Mucosa of stomach (tissue), 1 donor: ENCODE results near the gene WDR74.

Experiments used
- H3K27me3 ChIP-seq: one replicate; pipeline ENCODE4 v1.7.0; 2013; ENCODE audit warnings: mild to moderate bottlenecking, low read length; ENCODE audit not compliant: control insufficient read depth, insufficient read depth
- H3K36me3 ChIP-seq: one replicate; pipeline ENCODE4 v1.7.0; 2013; ENCODE audit warnings: low read length; ENCODE audit not compliant: control insufficient read depth, insufficient read depth
- H3K4me1 ChIP-seq: one replicate; pipeline ENCODE4 v1.7.0; 2013; ENCODE audit warnings: mild to moderate bottlenecking, low read length; ENCODE audit not compliant: control insufficient read depth, insufficient read depth
- H3K4me3 ChIP-seq: one replicate; pipeline ENCODE4 v1.7.0; 2013; ENCODE audit warnings: low read length
- H3K9ac ChIP-seq: one replicate; pipeline ENCODE4 v1.7.0; 2013; ENCODE audit warnings: mild to moderate bottlenecking, low read length, moderate library complexity
- H3K9me3 ChIP-seq: one replicate; pipeline ENCODE4 v1.7.0; 2013; ENCODE audit warnings: mild to moderate bottlenecking, low read length, moderate library complexity; ENCODE audit not compliant: control insufficient read depth
- donor health status: Pancreatic carcinoma.

Gene WDR74

DNA sequence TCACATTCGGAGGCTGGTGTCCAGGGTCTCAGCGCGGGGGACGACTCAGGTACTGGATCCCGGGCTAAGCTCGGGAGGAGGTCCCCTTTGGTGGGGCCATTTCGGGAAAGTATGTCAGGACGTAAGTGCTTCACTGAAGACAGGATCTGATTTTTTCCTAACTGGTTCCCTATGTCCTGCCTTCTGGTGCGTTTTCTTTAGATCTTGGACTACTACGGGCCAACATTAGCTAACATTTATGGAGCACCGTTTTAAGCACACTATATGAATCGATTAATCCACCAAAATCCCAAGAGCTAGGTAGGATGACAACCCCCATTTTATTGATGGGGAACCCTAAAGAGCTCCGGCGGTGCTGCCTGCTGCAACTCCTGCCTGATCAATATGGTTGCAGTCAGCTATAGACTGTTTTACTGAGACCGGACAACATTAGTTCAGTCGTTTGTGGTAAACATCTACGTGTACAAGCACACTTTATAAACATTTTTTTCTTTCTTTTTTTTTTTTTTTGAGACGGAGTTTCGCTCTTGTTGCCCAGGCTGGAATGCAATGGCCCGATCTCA lies 17.0 kb upstream of the WDR74 start:
- H3K9me3 ChIP-seq: no peaks in the 10 kb centered on the region
- H3K4me3 ChIP-seq: peak overlapping the region; percentile 81
- no peaks in the 10 kb centered on the region for H3K36me3 ChIP-seq
- no peaks in the 10 kb centered on the region for H3K27me3 ChIP-seq
- H3K4me1 ChIP-seq: peaks cover 20% of the 10 kb centered on the region
- H3K9ac ChIP-seq: peak overlapping the region; percentile 64

DNA sequence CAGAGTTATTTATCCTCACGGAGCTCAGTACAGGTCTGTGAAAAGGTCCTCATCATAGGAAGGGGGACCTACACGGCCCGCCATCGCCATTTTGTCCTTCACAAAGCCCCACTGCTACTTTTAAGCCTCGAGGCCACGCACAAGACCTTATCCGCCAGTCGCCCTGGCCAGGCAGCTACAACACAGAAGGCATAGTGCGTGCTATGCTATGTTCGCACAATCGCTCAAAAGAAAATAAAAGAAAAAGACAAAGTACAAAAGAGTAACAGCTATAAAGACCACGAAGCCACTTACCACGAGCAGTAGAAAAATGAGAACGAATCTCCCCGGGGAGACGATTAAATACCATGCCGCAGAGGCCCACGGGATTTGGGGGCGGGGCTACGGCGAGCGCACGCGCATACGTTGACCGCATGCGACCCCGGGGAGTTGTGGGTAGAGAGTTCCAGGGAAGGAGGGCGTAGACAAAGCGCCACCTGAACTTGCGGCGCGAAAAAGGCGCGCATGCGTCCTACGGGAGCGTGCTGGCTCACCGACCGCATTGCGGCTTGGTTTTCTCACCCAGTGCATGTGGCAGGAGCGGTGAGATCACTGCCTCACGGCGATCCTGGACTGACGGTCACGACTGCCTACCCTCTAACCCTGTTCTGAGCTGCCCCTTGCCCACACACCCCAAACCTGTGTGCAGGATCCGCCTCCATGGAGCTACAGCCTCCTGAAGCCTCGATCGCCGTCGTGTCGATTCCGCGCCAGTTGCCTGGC lies 16.4 kb upstream of the WDR74 start:
- Histone ChIP-seq H3K36me3 (no peaks in the 10 kb centered on the region), H3K4me1 (peaks cover 20% of the 10 kb centered on the region)

DNA sequence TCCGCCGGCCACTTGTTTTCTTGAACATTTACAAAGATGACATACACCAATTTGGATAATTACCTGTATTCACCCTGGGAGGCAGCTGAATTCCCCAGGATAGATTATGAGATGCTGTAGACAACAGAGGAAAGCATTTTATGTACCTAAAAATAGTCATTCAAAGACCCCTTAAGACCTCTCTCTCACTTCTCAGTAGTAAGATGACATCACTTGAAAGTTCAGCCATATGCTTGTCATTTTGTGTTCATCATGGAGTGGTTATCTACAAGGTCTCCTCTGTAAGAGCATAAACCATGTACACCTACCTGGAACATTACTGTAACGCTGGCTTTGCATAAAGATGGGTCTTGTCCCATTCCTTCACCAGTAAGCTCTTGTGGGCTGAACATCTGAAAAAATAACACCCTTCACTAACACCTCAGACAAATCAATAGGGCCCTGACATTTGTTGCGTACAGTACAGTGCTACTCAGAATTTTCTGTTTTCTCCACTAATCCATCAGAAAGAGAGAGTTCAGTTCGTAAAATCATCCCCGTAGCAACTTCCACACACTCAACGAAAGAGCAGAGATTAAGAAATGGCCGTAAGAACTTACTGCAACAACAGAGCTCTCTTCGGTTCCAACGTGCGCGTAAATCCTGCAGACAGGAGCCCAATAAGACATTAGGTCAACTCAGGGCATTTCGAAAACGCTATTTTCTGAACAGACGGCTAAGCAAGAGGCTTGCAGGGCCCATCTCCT lies 15.6 kb upstream of the WDR74 start:
- Histone ChIP-seq H3K9ac (peak overlapping the region; percentile 72), H3K4me3 (peak overlapping the region; percentile 81), H3K27me3 (no peaks in the 10 kb centered on the region), H3K36me3 (no peaks in the 10 kb centered on the region), H3K4me1 (peaks cover 20% of the 10 kb centered on the region), H3K9me3 (no peaks in the 10 kb centered on the region)

More for the DNA sequence above, 16.4 kb upstream of the WDR74 start:
- H3K9ac ChIP-seq: peak overlapping the region; percentile 72
- H3K9me3 ChIP-seq: no peaks in the 10 kb centered on the region
- H3K27me3 ChIP-seq: no peaks in the 10 kb centered on the region
- H3K4me3 ChIP-seq: peak overlapping the region; percentile 81

DNA sequence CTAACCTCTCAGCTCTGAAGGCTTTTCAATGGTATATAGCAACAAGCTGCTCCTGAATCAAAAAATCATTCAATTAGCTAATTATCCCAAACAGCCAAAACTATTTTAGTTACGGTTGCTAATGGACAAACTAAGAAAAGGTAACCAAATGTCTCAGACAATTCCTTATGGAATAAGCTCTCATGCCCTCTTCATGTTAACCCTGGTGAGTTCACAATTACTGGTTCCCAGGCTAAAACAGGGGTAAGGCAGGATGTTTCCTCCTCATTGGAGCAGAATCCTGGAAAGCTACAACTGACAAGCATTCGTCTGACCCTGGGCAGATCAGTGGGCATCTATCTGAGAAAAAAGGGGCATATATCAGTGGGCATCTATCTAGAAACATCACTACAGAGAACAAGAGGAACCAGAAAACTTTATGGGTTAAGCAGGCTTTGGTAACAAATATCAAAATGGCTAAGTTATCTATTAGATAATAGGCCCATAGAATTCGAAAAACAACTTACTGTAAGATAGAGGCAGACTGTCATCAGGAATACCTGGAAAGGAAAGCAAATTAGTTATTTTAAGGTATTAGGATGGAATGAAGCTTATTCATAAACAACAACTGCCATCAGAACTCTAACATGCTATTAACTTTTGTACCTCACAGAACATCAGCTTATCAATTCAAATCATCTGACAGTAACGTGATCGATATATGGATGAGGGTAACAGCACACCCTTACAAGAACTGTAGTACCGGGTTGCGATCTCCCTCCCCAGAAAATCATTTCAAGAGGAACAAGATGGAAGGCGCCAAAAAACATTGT lies 14.8 kb upstream of the WDR74 start:
- no peaks in the 10 kb centered on the region for H3K36me3 ChIP-seq
- peaks cover 20% of the 10 kb centered on the region for H3K4me1 ChIP-seq
- H3K9me3 ChIP-seq: no peaks in the 10 kb centered on the region
- H3K9ac ChIP-seq: peak overlapping the region; percentile 72
- no peaks in the 10 kb centered on the region for H3K27me3 ChIP-seq
- H3K4me3 ChIP-seq: peak overlapping the region; percentile 81

DNA sequence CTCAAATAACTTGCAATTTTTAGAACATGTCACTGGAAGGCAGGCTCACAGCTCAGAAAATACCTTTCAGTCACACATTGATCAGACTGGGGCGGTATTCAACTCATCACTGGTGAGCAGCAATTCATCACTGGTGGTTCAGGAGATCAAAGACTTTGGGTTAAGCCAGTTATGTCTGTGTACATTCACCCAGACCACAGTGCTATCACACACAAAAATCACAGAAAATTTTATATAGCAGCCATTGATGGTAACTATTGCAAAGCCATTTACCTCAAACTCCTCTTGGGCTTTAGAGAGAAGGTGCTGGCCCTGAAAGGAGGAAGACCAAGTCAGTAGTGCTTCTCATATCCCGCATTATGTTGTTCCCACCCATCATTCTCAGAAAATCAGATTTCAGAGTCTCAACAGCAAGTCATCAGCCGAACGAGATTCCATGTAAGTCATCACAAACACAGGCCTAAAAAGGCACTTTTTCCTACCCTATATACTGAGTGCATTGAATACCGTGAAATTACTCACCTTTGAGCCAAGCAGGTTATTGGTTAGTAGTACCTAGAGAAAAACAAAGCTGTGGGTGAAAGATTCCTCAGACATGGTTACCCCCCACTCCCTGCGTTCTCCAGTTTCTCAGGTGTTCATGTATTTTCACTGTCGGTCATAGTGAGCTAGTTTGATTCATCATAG lies 14.0 kb upstream of the WDR74 start:
- H3K4me1 ChIP-seq: peaks cover 20% of the 10 kb centered on the region
- no peaks in the 10 kb centered on the region for H3K27me3 ChIP-seq
- H3K9me3 ChIP-seq: no peaks in the 10 kb centered on the region
- H3K36me3 ChIP-seq: no peaks in the 10 kb centered on the region
- H3K9ac ChIP-seq: peak overlapping the region; percentile 31
- peak overlapping the region; percentile 81 for H3K4me3 ChIP-seq

DNA sequence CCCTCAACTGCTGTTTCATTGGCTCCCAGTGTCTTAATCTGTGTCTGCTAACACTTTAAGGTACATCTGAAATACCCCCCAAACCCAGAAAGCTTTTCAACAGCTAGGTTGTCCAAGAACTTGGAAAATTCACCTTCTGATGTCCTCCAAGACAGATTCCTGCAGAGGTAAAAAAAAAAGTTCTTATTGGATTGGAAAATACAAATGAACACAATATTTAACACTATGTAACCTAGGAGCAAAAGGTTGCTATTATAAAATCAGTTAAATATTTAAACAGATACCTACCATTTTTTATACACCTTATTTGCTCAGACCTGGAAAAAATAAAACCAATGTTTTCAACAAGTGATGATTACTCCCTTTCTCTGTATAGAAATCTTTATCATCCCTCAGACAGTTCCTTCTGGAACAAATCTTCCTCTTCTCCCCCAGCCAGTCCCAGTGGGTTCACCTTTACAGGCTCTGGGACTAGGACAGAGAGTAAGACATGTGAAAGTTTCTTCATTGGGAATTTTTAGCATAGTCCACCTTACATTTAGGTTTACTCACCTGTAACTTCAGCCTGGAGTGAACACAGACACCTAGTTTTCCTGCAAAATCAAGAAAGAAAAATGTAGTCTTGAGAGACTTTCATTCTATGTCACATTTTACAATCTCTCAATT lies 13.3 kb upstream of the WDR74 start:
- Histone ChIP-seq H3K4me1 (peaks cover 15% of the 10 kb centered on the region), H3K4me3 (no peak overlapping the region), H3K9ac (no peak overlapping the region), H3K36me3 (no peaks in the 10 kb centered on the region), H3K9me3 (no peaks in the 10 kb centered on the region), H3K27me3 (no peaks in the 10 kb centered on the region)

DNA sequence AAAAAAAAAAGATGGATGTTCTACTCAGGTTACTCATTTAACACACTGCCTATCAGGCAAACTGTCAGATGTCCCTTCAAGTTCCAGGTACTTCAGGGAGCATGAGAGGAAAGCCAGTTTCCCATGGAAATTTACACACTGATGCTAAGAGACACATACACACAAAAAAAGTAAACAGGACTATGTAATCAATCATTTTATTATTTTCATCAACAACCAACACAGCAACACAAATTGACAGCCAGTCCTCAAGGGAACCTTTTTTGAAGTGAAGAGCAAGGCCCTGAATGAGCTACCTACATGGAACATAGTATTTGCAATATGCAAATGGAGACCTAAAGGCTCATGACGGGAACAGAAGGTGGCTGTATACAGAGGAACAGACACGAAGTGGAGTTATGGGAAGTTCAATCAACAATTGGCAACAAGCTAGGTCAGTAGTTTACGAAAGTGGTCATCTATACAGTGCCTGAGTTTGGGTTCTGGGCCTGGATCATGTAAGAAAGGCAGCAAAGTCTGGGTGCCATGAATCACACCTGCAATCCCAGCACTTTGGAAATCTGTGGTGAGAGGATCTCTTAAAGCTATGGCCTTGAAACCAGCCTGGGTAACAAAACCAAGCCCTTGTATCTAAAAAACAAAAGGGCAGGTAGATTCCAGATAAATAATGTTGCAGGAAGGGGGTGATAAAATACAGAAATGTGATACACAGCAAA lies 12.6 kb upstream of the WDR74 start:
- H3K4me1 ChIP-seq: peaks cover 15% of the 10 kb centered on the region
- H3K36me3 ChIP-seq: no peaks in the 10 kb centered on the region
- no peak overlapping the region for H3K4me3 ChIP-seq
- H3K27me3 ChIP-seq: no peaks in the 10 kb centered on the region
- no peaks in the 10 kb centered on the region for H3K9me3 ChIP-seq
- no peak overlapping the region for H3K9ac ChIP-seq

DNA sequence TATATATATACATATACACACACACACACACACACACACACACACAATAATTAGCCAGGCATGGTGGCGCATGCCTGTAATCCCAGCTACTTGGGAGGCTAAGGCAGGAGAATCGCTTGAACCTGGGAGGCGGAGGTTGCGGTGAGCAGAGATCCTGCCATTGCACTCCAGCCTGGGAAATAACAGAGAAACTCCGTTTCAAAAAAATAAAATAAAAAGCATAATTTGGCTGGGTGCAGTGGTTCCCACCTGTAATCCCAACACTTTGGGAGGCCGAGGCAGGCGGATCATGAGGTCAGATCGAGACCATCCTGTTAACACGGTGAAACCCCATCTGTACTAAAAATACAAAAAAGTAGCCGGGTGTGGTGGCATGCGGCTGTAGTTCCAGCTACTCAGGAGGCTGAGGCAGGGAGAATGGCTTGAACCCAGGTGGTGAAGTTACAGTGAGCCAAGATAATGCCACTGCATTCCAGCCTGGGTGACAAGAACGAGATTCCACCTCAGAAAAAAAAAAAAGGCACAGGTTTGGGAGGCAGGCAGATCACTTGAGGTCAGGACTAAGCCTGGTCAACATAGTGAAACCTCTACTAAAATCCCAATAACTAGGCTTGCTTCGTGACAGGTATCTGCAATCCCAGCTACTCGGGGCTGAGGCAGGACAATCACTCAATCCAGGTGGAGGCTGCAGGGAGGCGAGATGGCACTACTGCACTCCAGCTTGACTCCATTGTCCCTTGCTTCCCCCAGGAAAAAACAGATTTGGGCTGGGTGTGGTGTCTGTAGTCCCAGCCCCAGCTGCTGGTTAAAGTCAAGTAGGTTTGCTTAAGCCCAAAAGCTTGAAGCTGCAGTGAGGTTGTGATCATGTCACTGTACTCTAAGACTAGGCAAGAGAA lies 11.8 kb upstream of the WDR74 start:
- Histone ChIP-seq H3K4me3 (no peak overlapping the region), H3K27me3 (no peaks in the 10 kb centered on the region), H3K4me1 (peaks cover 15% of the 10 kb centered on the region), H3K36me3 (no peaks in the 10 kb centered on the region), H3K9ac (no peak overlapping the region), H3K9me3 (no peaks in the 10 kb centered on the region)

DNA sequence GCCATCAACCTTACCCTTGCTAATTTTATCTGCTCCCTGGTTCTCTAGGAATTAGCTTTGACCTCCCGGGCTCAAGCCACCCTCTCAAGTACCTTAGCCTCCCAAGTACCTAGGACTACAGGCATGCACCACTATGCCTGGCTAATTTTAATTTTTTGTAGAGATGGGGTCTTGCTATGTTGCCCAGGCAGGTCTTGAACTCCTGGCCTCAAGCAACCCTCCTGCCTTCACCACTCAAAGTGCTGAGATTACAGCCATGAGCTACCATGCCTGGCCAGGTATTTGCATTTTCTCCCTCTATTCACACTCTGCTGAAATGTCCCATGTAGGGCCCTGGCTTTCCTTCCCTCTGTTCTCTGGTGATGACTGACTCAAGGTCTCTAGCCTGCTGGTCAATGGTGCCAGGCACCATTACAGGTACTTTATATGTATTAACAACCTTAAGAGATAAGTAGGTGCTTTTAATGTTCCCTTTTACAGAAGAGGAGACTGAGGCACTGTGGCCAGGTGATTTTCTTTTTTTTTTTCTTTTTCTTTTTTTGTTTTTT lies 8.5 kb upstream of the WDR74 start:
- Histone ChIP-seq H3K36me3 (no peaks in the 10 kb centered on the region), H3K4me1 (peaks cover under 1% of the 10 kb centered on the region), H3K4me3 (no peak overlapping the region), H3K9me3 (no peaks in the 10 kb centered on the region), H3K27me3 (no peaks in the 10 kb centered on the region), H3K9ac (no peak overlapping the region)

DNA sequence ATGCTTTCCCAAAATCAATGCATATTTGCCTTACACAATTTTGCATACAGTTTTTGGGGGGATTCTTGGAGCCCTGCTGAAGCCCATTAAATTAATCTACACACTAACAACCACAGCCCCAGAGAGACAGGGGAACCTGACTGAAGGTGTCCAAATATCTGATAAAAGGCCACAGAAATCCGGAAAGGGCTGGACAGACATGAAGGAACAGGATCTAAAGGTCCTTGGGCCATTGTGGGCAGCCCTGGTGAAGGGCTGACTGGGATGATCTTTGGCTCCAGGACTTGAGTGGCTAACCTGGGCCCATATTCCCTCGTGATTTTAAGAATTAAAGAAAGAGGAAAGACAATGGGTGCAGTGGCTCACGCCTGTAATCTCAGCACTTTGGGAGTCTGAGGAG lies 6.8 kb upstream of the WDR74 start:
- peaks cover 10% of the 10 kb centered on the region for H3K4me1 ChIP-seq
- no peak overlapping the region for H3K4me3 ChIP-seq
- H3K36me3 ChIP-seq: no peaks in the 10 kb centered on the region
- no peaks in the 10 kb centered on the region for H3K27me3 ChIP-seq
- no peaks in the 10 kb centered on the region for H3K9me3 ChIP-seq
- no peak overlapping the region for H3K9ac ChIP-seq
